HG02852 (cell line): ENCODE results near the gene CWC27.
"Not testable (repeated sequence)": the region's sequence is repeated elsewhere in the genome, so short reads cannot be mapped to it uniquely, and the experiment has no call there.

Experiments used
- ATAC-seq: cut with Tn5 transposase; IDR thresholded peaks from one replicate; pipeline ENCODE4 v1.9.1; 2021; ENCODE audit warnings: mild to moderate bottlenecking, moderate library complexity; ENCODE audit not compliant: unreplicated experiment

Gene CWC27

DNA sequence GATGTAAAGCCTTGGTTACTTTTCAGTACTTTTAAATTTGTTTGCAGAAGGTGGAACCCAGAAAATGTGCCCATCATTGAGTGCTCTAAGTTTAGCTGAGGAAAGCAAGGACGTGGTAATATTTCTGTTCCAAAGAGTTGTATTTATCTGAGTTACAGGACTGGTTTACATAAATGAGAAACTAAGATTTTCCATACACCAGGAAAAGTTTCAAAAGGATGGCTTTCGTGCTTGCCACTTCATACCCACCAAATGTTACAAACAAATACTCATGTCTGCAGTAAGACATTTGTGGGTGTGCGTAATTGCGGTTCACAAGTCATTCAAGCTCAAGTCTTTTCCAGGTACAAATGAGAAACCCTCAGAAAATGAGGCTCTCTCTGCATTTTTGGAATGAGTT, 68.1 kb downstream of the CWC27 start:
- no peak for ATAC-seq

DNA sequence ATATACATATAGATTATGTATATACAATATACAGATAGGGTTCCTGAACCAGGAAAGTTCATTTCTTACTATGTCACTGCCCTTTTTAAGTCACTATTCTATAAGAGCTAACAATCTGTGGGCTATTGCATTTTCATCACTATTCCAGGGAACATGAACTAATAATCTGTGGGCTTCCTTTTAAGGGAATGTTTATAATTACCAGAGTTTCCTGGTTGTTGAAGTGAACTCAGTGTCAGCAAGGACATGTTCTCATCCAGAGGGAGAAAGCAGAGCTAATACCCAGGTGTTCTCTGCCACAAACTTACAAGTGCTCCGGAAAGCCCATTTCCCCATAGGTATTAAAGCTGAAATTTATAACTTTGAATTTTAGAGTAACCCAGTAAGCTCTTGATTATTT, 69.6 kb downstream of the CWC27 start:
- ATAC-seq: no peak

DNA sequence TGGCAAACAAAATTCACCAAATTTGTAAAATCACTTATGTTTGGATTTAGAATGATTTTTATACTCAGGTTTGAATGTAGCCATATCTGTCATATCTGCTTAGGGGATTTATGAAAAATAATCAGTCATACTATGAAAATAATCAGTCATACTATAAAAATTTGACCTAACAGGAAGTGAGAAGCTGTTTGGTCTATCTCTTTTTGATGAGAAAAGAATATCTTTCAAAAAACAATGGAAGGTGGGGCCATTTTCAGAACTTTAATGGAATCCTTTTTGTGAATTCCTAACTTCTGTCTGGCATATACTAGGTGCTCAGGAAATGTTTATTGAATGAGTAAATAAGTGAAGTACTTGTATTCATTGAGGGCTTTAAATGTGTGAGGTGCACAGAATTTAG, 70.1 kb downstream of the CWC27 start:
- no peak for ATAC-seq

DNA sequence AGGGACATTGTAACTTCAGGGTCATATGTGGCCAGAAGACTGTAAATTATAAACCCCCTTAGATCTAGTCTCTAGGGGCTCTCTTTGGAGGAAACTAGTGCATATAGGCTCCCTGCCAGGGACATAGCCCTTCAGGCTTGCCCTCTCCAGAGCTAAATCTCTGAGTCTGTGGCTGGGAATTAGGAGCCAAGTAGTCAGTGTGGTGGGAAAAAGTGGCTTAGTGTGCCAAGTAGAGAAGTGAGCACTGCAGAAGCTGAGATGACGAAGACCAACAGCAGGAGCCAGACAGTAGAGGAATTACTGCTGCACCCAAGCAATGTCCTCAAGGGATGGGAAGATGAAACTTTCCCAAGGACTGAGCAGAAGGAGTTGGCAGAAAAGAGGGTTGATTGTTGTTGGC, 71.2 kb downstream of the CWC27 start:
- no peak for ATAC-seq

DNA sequence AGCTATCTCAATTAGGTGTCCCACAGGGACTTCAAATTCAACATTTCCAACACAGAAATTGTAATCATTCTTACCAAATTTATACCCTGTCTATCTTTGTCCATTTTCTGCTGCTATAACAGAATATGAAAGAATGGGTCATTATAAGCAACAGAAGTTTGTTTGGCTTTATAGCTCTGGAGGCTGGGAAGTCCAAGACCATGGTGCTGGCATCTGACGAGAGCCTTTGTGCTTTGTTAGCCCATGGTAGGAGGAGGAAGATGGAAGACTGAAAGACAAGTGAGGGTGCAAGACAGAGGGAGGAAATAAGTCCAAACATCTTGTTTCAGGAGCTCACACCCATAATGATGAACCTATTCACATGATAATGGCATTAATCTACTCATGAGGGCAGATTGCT, 72.2 kb downstream of the CWC27 start:
- ATAC-seq: no peak

DNA sequence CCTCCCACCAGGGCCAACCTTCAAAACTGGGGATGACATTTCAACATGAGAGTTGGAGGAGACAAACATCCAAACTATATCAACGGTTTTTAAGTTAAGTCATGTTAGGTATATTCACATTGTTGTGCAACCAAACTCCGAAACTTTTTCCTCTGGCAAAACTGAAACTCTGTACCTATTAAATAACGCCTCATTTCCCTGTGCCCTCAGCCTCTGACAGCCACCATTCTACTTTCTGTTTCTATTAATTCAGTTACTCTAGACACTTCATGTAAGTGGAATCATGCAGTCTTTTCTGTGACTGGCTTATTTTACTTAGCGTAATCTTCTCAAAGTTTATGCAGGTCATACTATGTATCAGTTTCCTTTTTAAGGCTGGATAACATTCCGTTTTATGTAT, 85.0 kb downstream of the CWC27 start:
- no peak for ATAC-seq

DNA sequence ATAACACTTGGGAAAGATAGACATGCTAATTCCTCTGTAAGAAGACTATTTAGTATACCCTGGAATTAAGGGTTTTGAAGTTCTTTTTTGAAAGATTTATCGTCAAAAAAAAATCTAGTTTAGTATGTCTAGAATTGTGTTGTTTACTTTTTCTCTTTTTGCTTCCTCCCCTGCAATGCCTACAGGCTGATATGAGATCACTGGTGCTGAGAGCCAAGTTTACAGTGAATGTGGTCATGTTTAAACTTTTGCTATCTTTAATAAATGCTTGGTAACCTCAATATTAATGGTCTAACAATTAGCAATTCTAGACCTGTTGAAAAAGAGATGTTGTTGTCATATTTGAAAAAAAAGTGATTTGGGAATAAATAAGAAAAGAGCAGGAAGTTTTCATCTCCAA, 86.1 kb downstream of the CWC27 start:
- no peak for ATAC-seq

DNA sequence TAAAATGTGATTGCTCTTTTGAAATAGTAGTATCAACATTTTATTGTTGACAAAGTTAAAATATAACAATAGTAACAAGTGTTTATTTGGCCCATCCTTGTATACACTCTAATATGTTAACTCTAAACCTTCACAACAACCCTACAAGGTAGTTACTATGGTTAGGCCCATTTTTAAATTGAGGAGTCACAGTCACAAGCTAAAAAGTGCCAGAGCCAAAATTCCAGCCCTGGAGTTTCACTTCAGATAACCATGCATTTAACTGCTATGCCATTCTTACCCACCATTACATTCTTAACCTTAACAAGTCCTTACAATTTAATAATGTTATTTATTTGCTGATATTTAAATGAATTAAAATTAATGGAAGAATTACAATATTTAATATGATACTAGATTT, 91.2 kb downstream of the CWC27 start:
- ATAC-seq: no peak

DNA sequence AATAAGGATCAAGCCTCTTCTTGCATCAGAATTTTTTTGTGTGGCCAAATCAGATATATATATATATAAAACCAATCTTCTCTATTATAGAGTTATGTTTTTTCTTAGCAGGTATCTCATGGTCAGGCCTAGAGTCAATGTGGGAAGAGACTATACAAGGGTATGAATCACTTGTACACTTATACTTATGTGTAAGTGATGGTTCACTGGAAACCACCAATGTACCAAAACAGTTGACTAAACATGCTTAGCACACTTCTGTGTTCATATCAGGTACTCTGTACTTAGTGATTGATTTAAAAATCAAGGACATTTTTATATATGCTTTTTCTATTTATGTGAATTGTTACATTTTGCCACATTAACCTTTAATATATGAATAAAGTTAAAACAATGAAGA, 92.6 kb downstream of the CWC27 start:
- ATAC-seq: no peak

DNA sequence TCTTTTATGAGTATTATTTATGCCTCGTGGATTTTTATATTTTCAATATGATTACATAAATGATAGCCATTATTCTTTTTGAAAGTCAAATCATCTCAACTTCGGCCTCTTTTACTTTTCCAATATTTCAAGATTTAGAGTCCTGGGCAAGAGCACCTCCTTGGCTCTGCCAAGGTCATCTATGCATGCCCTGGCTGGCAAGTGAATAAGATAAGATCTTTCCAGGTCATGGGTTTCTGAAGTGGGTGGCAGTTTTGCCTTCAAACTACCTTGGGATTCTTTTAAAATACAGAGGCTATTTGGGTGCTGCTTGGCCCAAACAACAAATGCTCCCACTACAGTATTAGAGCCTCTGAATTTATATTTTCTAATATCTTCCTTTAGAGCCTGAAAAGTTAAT, 95.4 kb downstream of the CWC27 start:
- ATAC-seq: no peak

DNA sequence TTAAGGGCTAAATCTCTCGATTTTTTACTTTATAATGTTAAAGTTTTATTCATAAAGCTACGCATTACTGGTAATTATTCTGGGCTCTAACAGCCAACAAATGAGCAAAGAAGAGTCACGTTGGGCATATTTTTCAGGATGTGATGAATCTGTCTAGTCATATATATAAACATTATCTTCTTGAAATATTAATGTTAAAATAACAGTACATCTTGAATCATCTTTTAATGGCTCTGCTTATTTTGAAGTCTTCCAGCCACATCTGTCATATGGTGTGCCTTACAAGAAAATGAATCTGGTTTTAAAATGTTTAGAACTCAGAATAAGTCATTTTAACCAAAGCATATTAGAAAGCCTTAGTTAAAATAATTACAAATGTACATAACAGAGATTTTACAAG, 96.9 kb downstream of the CWC27 start:
- no peak for ATAC-seq

DNA sequence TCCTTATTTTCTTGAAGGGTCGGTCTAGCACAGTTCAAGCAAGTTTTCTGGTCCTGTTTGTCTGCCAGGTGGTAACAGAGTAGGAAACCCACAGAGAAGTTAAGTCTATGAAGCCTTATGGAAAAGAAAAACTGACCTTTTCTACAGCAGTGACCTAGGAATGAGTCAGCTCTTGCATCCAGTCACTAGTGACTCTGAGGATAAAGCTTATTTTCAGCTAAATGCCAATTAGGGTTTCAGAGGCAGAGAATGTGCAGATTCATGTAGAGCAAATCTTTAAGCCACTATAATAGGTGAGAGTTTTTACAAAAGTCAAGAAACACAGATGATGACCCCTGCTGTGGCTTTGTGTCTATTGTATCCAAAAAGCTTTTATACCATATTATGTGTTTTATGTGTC, 100.7 kb downstream of the CWC27 start:
- no peak for ATAC-seq

DNA sequence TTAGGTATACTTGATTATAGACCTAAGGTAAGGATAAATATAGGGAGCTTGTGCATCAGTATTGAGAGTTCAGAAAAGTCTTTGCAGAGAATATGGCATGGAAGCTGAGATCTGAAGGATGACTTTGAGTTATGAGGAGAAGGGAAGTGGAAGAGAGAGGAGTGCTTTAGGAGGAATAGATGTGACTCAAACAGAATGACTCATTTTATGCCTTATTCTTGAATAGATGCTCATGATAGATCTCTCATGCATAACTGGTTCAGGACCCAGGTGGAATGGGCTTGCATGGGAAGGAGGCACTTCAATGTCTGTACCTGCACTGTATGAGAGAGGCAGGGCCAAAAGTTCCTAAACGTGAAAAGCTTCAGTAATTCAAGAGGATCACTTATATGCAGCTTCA, 103.3 kb downstream of the CWC27 start:
- no peak for ATAC-seq

DNA sequence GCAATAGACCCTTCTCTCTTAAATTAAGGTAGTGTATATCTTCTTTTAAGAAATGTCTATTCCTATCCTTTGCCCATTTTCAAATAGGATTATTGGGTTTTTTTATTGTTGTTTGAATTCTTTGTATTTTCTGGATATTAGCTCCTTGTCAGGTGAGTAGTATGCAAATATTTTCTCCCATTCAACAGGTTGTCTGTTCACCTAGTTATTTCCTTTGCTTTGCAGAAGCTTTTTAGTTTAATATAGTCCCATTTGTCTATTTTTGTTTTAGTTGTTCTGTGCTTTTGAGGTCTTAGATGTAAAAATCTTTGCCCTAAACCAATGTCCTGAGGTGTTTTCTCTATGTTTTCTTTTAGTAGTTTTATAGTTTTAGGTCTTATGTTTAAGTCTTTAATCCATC, 104.7 kb downstream of the CWC27 start:
- ATAC-seq: no peak

DNA sequence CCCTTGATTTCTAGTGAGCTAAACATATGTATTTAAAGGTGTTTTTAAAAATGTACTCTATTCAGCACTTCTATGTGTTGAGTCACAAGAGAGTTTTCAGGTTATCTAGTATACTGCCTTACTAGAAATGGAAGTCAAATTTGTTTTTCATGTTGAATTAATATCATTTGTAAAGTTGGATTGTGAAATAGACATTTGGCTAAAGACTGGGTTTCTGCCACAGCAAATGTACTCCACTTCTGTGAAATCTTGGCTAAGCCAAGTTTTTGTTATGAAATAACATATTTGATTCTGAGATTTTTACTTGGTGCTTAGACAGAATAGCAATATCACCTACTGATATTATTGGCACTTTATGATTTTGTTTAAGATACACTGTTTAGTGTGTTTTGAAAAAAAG, 106.0 kb downstream of the CWC27 start:
- ATAC-seq: no peak

DNA sequence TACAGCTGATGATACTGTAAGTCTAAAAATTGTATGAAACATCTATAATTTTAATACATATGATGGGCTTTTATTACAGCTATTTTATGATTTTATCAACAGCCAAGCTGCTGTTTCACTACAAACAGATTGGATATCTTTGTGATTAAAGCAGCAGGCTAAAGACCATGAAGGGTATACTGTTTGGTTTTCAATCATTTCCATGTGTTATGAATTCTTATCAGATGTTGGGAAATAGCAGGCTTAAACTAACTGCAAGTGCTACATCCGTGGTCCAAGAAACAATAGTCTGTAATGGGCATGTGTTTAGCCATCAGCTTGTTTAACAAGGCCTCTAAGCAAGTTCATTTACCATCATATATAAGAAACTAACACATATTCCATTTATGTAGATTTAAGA, 107.5 kb downstream of the CWC27 start:
- no peak for ATAC-seq

DNA sequence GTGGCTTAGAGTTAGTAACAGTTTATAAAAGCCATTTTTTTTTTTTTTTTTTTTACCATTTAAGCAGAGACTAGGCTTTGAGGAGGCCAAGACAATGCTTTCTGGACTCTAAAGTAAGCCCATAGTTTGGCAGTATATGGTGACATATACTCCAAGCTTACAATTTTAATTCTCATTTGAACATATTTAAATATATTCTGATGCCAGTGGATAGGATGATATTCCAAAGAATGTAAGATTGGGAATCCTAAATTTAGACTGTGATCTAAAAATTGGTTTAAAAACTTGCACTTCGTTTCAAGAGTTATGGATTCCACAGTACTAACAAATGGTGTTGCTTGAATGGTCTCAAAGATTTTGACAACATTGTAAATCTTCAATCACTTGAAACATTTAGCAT, 112.1 kb downstream of the CWC27 start:
- no peak for ATAC-seq

DNA sequence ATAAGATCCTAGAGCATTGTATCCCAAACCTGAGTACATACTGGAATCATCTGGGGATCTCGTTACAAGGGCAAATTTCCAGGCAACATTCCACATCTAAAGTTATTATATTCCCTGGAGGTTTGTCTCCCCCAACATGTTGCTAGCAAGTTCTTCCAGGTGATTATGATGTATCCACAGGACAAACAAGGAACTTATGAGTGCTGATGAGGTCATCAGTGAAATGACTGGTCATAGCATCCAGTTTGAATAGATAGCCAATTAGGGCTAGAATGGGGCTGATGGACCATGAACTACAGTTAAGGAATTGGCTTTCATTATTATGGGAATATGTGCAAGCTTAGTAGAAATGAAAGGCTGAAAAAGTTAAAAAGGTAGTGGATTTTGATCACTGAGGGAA, 115.2 kb downstream of the CWC27 start:
- ATAC-seq: no peak

DNA sequence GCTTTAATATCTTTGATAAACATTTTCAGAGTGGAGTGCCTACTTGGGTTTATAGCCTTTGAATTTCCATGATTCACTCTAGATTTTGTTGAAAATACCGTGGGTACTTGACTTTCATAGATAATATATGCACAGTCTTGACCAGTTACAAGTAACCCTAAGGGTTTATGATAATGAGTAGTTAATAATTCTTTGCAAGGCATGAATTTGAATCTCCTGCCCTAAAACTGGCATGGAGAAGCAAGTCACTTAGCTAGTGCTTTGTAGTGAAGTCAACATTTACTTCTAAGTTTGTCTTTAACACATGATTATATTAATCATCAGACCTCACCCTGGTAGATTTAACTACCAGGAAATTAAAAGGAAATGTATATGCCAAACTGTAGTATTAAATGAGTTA, 115.8 kb downstream of the CWC27 start:
- ATAC-seq: no peak

DNA sequence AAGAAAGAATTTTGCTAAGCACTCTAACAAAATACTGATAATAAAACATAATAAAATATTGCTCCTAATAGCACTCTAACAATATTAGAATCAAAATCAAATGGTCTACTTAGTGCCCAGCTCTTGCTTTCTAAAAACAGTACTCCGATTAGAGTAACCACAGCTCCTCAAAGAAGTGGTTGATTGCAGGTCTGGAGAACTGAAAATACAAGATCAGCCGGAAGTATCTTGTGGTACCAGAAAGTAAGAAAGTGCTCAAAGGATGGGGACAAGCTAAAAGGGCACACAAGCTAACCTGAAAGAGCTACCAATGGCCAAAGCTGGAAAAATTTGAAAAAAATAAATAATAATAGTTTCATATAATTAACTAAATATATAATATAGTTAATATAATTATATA, 119.2 kb downstream of the CWC27 start:
- ATAC-seq: no peak

DNA sequence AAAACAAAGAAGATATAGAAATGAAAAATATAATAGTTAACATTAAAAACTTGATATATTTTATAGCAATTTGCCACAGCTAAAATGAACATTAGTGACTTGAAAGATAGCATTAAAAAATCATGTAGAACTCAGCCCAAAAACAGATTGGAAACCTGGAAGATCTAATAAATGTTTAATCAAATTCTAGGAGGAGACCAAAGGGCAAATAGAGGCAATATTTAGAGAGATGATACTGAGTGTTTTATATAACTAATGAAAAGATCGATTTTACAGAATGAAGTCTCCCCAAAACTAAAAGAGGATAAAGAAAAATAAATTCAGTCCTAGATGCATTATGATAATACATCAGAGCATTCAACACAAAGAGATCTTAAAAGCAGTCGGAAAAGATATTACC, 127.0 kb downstream of the CWC27 start:
- ATAC-seq: no peak

DNA sequence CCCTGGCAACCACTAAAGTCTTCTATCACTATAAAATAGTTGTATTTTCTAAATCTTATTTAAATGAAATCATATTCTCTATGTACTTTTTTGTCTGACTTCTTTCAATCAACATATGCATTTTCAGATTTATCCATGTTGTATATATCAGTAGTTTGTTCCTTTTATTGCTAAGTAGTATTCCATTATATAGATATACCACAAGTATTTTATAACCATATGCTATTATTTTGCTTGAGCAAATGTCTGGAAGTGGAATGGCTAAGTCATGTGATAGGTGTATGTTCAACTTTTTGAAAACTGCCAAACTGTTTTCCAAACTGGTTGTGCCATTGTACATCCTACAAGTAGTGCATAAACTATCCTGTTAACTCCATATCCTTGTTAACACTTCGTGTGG, 131.1 kb downstream of the CWC27 start:
- no peak for ATAC-seq

DNA sequence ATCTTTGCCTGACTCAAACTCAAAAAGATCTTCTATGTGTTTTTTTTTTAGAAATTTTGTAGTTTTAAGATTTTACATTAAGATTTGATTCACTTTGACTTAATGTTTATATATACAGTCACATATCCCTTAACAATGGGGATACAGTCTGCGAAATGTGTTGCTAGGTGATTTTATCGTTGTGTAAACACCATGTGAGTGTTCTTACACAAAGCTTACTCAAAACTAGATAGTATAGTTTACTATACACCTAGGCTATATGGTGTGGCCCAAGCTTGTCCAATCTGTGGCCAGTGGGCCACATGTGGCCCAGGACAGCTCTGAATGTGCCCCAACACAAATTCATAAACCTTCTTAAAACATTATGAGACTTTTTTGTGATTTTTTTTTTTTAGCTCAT, 131.9 kb downstream of the CWC27 start:
- no peak for ATAC-seq

DNA sequence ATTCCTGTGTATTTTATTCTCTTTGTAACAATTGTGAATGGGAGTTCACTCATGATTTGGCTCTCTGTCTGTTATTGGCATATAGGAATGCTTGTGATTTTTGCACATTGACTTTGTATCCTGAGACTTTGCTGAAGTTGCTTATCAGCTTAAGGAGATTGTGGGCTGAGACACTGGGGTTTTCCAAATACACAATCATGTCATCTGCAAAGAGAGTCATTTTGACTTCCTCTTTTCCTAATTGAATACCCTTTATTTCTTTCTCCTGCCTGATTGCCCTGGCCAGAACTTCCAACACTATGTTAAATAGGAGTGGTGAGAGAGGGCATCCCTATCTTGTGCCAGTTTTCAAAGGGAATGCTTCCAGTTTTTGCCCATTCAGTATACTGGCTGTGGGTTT, 138.7 kb downstream of the CWC27 start:
- ATAC-seq: not testable (repeated sequence)
